HuH-7.5 (cell line): ENCODE data around the gene SSR4.

Experiments used
- DNase-seq: peaks from one replicate; pipeline ENCODE4 v3.0.0; 2011; ENCODE audit warnings: low spot score

The SSR4 gene

GRCh38 chrX:153780678-153781427, 13.6 kb upstream of the SSR4 start, which contains the start of gene SRPK3:
SRPK3 (plus strand) TSS chrX:153781041; CDS start chrX:153781087, 46 bp downstream.
- DNase-seq: no peak

- DNase-seq: no peak
Measured at GRCh38 chrX:153781428-153782047, 12.9 kb upstream of the SSR4 start.

GRCh38 chrX:153782313-153782712, 12.2 kb upstream of the SSR4 start:
- no peak for DNase-seq

GRCh38 chrX:153782871-153783270, 11.6 kb upstream of the SSR4 start:
- DNase-seq: no peak

- DNase-seq: no peak
Measured at GRCh38 chrX:153783378-153784013, 11.0 kb upstream of the SSR4 start.

GRCh38 chrX:153784325-153784967, 10.0 kb upstream of the SSR4 start:
- DNase-seq: no peak

- no peak for DNase-seq
Measured at GRCh38 chrX:153786669-153787068, 7.8 kb upstream of the SSR4 start.

- no peak for DNase-seq
Measured at GRCh38 chrX:153789654-153790053, 4.8 kb upstream of the SSR4 start.

- no peak for DNase-seq
Measured at GRCh38 chrX:153791104-153791852, 3.2 kb upstream of the SSR4 start.

GRCh38 chrX:153792368-153792767, 2.1 kb upstream of the SSR4 start:
- DNase-seq: no peak

- no peak for DNase-seq
Measured at GRCh38 chrX:153793291-153793690, 1.2 kb upstream of the SSR4 start.

- DNase-seq: no peak
Measured at GRCh38 chrX:153794897-153795816, 689 bp downstream of the SSR4 start.

- DNase-seq: no peak
Measured at GRCh38 chrX:153797415-153798015, 3.0 kb downstream of the SSR4 start.

- no peak for DNase-seq
Measured at GRCh38 chrX:153799326-153799725, 4.9 kb downstream of the SSR4 start.

- no peak for DNase-seq
Measured at GRCh38 chrX:153800177-153800722, 5.8 kb downstream of the SSR4 start.

GRCh38 chrX:153800746-153801145, 6.3 kb downstream of the SSR4 start:
- no peak for DNase-seq

- DNase-seq: no peak
Measured at GRCh38 chrX:153801669-153802068, 7.2 kb downstream of the SSR4 start.

GRCh38 chrX:153802513-153803045, 8.1 kb downstream of the SSR4 start:
- no peak for DNase-seq

GRCh38 chrX:153803211-153804099, 9.0 kb downstream of the SSR4 start:
- DNase-seq: no peak
